ENCODE data around the gene CASR. TPM values are rescaled to one million over a fixed set of nuclear protein-coding genes. Genes with fewer than 3 reads are reported as not detected.

CASR gene
- total and polyA plus RNA-seq, 8 donors, result 0.04 to 0.24 (median 0.13) TPM; not detected in 1

DNA sequence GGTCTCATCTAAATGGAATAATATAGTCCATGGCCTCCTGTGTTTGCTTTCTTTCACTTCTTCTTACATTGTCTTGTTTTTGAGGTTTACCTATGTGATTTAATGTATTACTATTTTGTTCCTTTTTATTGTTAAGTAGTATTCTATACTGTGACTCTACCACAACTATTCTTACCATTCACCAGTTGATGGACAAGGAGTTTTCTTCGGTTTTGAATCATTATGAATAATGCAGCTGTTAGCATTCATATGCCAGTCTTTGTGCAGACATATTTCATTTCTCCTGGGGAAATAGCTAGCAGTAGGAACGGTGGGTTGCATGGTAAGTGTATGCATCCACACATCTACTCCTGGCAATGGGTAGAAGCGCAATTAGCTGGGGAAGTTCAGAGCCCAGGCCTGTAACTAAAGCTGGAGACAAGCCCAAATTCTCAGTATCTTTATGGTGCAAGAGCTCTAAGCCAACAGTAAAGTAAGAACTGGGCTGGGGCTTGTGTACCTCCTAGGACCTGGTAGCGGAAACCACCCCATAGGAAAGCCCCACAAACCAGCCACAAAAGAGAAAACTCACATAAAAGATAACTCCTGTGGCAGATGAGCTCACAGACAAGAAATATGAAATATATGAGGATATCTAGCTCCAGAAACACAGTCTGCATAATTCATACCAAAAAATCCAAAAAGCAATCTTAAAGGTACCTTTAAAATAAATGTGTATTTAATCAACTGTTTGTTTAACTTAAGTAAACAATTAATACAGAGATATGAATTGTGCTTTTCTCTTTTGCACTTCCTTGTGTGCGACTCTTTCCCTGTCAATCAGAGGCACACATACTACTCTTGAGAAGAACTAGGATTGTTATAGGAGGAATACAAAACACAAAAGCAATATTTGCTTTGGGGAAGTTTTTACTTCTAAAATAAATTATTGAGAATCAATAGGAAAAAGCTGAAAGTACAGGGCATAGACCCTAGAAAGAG is 138.9 kb downstream of the CASR start:
- no peaks in the 10 kb centered on the region for H3K4me1 ChIP-seq
- peaks cover 0 to 5% of the 10 kb centered on the region in 2 donors for H3K9me3 ChIP-seq
- no peak for DNase-seq
- H3K27me3 ChIP-seq, result no peaks in the 10 kb centered on the region
- TF ChIP-seq, protein P1, sequence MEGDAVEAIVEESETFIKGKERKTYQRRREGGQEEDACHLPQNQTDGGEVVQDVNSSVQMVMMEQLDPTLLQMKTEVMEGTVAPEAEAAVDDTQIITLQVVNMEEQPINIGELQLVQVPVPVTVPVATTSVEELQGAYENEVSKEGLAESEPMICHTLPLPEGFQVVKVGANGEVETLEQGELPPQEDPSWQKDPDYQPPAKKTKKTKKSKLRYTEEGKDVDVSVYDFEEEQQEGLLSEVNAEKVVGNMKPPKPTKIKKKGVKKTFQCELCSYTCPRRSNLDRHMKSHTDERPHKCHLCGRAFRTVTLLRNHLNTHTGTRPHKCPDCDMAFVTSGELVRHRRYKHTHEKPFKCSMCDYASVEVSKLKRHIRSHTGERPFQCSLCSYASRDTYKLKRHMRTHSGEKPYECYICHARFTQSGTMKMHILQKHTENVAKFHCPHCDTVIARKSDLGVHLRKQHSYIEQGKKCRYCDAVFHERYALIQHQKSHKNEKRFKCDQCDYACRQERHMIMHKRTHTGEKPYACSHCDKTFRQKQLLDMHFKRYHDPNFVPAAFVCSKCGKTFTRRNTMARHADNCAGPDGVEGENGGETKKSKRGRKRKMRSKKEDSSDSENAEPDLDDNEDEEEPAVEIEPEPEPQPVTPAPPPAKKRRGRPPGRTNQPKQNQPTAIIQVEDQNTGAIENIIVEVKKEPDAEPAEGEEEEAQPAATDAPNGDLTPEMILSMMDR (IDR thresholded peaks at IDR 0.05), result no peak
- no peak for ATAC-seq
- no peak overlapping the region for H3K4me3 ChIP-seq
- H3K27ac ChIP-seq, result no peak overlapping the region
- intact Hi-C loops (cut with DNase I), result no loop called here
- no peaks in the 10 kb centered on the region for H3K36me3 ChIP-seq

DNA sequence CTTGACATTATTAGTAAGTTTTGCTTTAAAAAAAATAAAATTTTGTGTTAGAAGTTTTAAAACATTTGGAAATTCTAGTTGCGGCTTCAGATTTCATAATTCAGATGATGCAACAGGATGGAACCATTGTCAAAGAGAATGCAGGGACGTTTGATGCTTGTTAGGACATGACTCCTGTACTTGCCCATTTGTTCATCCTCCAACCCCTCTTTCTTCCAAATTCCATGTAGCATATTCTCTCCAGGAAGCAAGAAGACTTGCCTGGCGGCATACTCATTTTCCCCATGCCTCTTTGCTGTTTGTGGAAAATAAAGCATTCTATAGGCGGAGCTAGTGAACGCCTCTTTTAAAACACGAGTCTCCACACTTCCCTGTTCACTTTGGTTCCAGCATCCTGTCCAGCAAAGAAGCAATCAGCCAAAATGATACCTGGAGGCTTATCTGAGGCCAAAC is 141.4 kb downstream of the CASR start, which contains the start of gene CSTA:
TSS of gene CSTA (plus strand) at position 378 of the 453 bp plus-strand sequence. CDS start at position 423, 45 bp downstream.
- Histone ChIP-seq H3K4me1 (no peaks in the 10 kb centered on the region), H3K27me3 (no peaks in the 10 kb centered on the region), H3K4me3 (peak within 1 kb of the TSS; percentile 5 to 36), H3K27ac (peak within 1 kb of the TSS in 1 of 2 donors; percentile 68), H3K9me3 (no peaks in the 10 kb centered on the region), H3K36me3 (no peaks in the 10 kb centered on the region)
- TF ChIP-seq, protein P1 (IDR thresholded peaks at IDR 0.05), result no peak
- intact Hi-C loops (cut with DNase I), result no loop called here
- no peak for DNase-seq
- peak; percentile 45 for ATAC-seq

DNA sequence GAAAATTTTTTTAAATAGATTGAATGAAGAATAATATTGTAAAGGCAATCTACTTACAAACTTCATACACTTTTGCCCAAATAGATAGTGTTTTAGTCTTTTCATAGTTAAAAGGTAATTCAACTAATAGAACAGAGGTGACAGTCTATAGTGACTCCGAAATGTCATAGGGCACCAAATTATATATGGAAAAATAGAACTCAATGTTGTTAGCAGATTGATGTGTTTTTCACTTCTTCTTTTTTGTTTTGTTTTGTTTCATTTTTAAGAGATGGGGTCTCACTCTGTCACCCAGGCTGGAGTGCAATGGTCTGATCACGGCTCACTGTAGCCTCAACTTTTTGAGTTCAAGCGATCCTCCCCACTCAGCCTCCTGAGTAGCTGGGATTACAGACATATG is 142.3 kb downstream of the CASR start:
- TF ChIP-seq, protein P1 (IDR thresholded peaks at IDR 0.05), result no peak
- no peaks in the 10 kb centered on the region for H3K4me1 ChIP-seq
- peak overlapping the region in 1 of 2 donors; percentile 36 for H3K4me3 ChIP-seq
- no peaks in the 10 kb centered on the region for H3K9me3 ChIP-seq
- H3K27me3 ChIP-seq, result no peaks in the 10 kb centered on the region
- no peak for ATAC-seq
- peak overlapping the region in 1 of 2 donors; percentile 68 for H3K27ac ChIP-seq
- no peak for DNase-seq
- intact Hi-C loops (cut with DNase I), result no loop called here
- H3K36me3 ChIP-seq, result no peaks in the 10 kb centered on the region

DNA sequence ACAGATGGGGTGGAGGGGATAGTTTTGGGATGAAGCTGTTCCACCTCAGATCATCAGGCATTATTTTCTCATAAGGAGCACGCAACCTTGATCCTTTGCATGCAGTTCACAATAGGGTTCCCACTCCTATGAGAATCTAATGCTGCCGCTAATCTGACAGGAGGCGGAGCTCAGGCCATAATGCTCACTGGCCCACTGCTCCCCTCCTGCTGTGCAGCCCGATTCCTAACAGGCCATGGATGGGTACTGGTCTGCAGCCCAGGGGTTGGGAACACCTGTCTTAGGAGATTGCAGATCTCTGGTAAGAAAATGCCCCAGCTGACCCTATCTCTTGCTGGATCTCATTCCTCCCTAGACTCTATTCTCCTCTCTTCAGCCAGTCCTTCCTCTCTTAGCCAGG is 148.4 kb downstream of the CASR start:
- DNase-seq (no peak), ATAC-seq (no peak)
- intact Hi-C loops (cut with DNase I), result no loop called here
- no peak overlapping the region for H3K27ac ChIP-seq
- H3K27me3 ChIP-seq, result no peaks in the 10 kb centered on the region
- no peaks in the 10 kb centered on the region for H3K4me1 ChIP-seq
- no peak overlapping the region for H3K4me3 ChIP-seq
- TF ChIP-seq, protein P1 (IDR thresholded peaks at IDR 0.05), result no peak
- H3K9me3 ChIP-seq, result no peaks in the 10 kb centered on the region
- no peaks in the 10 kb centered on the region for H3K36me3 ChIP-seq

DNA sequence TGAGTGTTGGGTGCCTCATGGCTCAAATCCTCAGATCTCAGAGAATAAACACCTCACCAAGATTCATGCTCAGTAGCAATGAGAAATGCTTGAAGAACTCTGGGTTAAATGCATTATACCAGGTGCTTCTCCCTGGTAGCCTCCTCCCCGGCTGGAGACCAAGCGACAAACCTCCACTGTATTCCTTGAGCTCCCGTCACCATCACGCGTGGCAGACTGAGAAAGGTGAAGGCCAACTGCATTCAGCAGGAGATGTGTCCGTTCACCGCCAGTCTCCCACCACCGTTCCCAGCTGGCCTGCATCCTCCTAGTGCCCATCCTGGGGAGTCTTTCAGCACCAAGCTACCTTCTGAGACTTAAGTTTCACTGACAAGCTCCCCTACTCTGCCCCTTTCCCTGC is 149.1 kb downstream of the CASR start:
- no peak for DNase-seq
- H3K4me1 ChIP-seq, result no peaks in the 10 kb centered on the region
- H3K27ac ChIP-seq, result no peak overlapping the region
- no peak overlapping the region for H3K4me3 ChIP-seq
- no peaks in the 10 kb centered on the region for H3K9me3 ChIP-seq
- no peaks in the 10 kb centered on the region for H3K27me3 ChIP-seq
- intact Hi-C loops (cut with DNase I), result no loop called here
- H3K36me3 ChIP-seq, result no peaks in the 10 kb centered on the region
- TF ChIP-seq, protein P1 (IDR thresholded peaks at IDR 0.05), result no peak
- no peak for ATAC-seq
